ENCODE data around the gene MSRB2. TPM values are rescaled to one million over a fixed set of nuclear protein-coding genes. Genes with fewer than 3 reads are reported as not detected.

MSRB2 gene
- total RNA-seq (14.2 TPM), polyA plus RNA-seq (26.2 TPM)
- long read RNA-seq, donor 1, partial matches to known transcripts = 0 of 2 reads
- long read RNA-seq, donor 1, other reads (novel, unspliced or antisense) = 0 of 2 reads
- long read RNA-seq, donor 2 = 0 reads
- long read RNA-seq, donor 3, transcript MSRB2-201 (5 exons, 1,803 nt) = major isoform, 20 of 22 reads
- long read RNA-seq, donor 3, partial matches to known transcripts = 0 of 22 reads
- long read RNA-seq, donor 3, other reads (novel, unspliced or antisense) = 0 of 22 reads
- long read RNA-seq, donor 4, transcript MSRB2-201 (5 exons, 1,803 nt) = major isoform, 5 of 5 reads
- long read RNA-seq, donor 4, partial matches to known transcripts = 0 of 5 reads
- long read RNA-seq, donor 4, other reads (novel, unspliced or antisense) = 0 of 5 reads
- long read RNA-seq, donor 5, transcript MSRB2-201 (5 exons, 1,803 nt) = major isoform, 33 of 37 reads
- long read RNA-seq, donor 5, partial matches to known transcripts = 0 of 37 reads
- long read RNA-seq, donor 5, other reads (novel, unspliced or antisense) = 0 of 37 reads
- long read RNA-seq, donor 6, transcript MSRB2-201 (5 exons, 1,803 nt) = major isoform, 15 of 16 reads
- long read RNA-seq, donor 6, partial matches to known transcripts = 0 of 16 reads
- long read RNA-seq, donor 6, other reads (novel, unspliced or antisense) = 0 of 16 reads
- long read RNA-seq, donor 7, transcript MSRB2-201 (5 exons, 1,803 nt) = major isoform, 10 of 12 reads
- long read RNA-seq, donor 7, partial matches to known transcripts = 0 of 12 reads
- long read RNA-seq, donor 7, other reads (novel, unspliced or antisense) = 0 of 12 reads
- long read RNA-seq, donor 8, transcript MSRB2-201 (5 exons, 1,803 nt) = major isoform, 11 of 11 reads
- long read RNA-seq, donor 8, partial matches to known transcripts = 0 of 11 reads
- long read RNA-seq, donor 8, other reads (novel, unspliced or antisense) = 0 of 11 reads
- long read RNA-seq, donor 9, transcript MSRB2-201 (5 exons, 1,803 nt) = major isoform, 8 of 10 reads
- long read RNA-seq, donor 9, partial matches to known transcripts = 0 of 10 reads
- long read RNA-seq, donor 9, other reads (novel, unspliced or antisense) = 0 of 10 reads
- long read RNA-seq, donor 10, transcript MSRB2-201 (5 exons, 1,803 nt) = major isoform, 13 of 14 reads
- long read RNA-seq, donor 10, partial matches to known transcripts = 0 of 14 reads
- long read RNA-seq, donor 10, other reads (novel, unspliced or antisense) = 0 of 14 reads

- under 1% methylated on average over 50 of the region's 50 CpGs for WGBS
- H3K4me1 ChIP-seq (ENCODE audit: control insufficient read depth in 2 of 2, insufficient read depth in 2 of 2, low read length in 2 of 2) = peaks cover 8 to 15% of the 10 kb centered on the region in 2 donors
- peak within 1 kb of the TSS; percentile 81 to 84 for H3K4me3 ChIP-seq (ENCODE audit: low read length in 2 of 2)
- no peaks in the 10 kb centered on the region for H3K27me3 ChIP-seq (ENCODE audit: control insufficient read depth in 2 of 2, insufficient read depth in 1 of 2, low read length in 1 of 2)
- DNase-seq (ENCODE audit: low read depth in 6 of 9, low spot score in 9 of 9) = peak; percentile 61 to 90 (median 85)
- no peaks in the 10 kb centered on the region for H3K9me3 ChIP-seq (ENCODE audit: control insufficient read depth in 2 of 2, insufficient read depth in 1 of 2, low read length in 1 of 2)
- H3K36me3 ChIP-seq (ENCODE audit: control insufficient read depth in 2 of 2, insufficient read depth in 2 of 2, low read length in 1 of 2) = no peaks in the 10 kb centered on the region
- H3K27ac ChIP-seq (ENCODE audit: low read depth in 1 of 2, low read length in 1 of 2) = peak within 1 kb of the TSS; percentile 66 to 90
These were observed at the start of gene MSRB2 for GRCh38 chr10:23095404-23095965. TSS of gene MSRB2 (plus strand) at chr10:23095579. CDS start at chr10:23095609, 30 bp downstream.

GRCh38 chr10:23046027-23046426 is 49.4 kb upstream of the MSRB2 start:
- Histone ChIP-seq H3K27me3 (ENCODE audit: control insufficient read depth in 2 of 2, insufficient read depth in 1 of 2, low read length in 1 of 2) (no peaks in the 10 kb centered on the region), H3K4me3 (ENCODE audit: low read length in 2 of 2) (no peak overlapping the region), H3K4me1 (ENCODE audit: control insufficient read depth in 2 of 2, insufficient read depth in 2 of 2, low read length in 2 of 2) (no peaks in the 10 kb centered on the region), H3K36me3 (ENCODE audit: control insufficient read depth in 2 of 2, insufficient read depth in 2 of 2, low read length in 1 of 2) (no peaks in the 10 kb centered on the region), H3K9me3 (ENCODE audit: control insufficient read depth in 2 of 2, insufficient read depth in 1 of 2, low read length in 1 of 2) (no peaks in the 10 kb centered on the region), H3K27ac (ENCODE audit: low read depth in 1 of 2, low read length in 1 of 2) (no peak overlapping the region)
- no peak for DNase-seq (ENCODE audit: low read depth in 6 of 9, low spot score in 9 of 9)
- WGBS = 84% methylated on average over 4 of the region's 4 CpGs

GRCh38 chr10:23047201-23048050 is 48.0 kb upstream of the MSRB2 start:
- Histone ChIP-seq H3K27me3 (ENCODE audit: control insufficient read depth in 2 of 2, insufficient read depth in 1 of 2, low read length in 1 of 2) (no peaks in the 10 kb centered on the region), H3K27ac (ENCODE audit: low read depth in 1 of 2, low read length in 1 of 2) (no peak overlapping the region), H3K4me3 (ENCODE audit: low read length in 2 of 2) (no peak overlapping the region), H3K9me3 (ENCODE audit: control insufficient read depth in 2 of 2, insufficient read depth in 1 of 2, low read length in 1 of 2) (no peaks in the 10 kb centered on the region), H3K4me1 (ENCODE audit: control insufficient read depth in 2 of 2, insufficient read depth in 2 of 2, low read length in 2 of 2) (no peaks in the 10 kb centered on the region), H3K36me3 (ENCODE audit: control insufficient read depth in 2 of 2, insufficient read depth in 2 of 2, low read length in 1 of 2) (no peaks in the 10 kb centered on the region)
- no peak for DNase-seq (ENCODE audit: low read depth in 6 of 9, low spot score in 9 of 9)
- 87% methylated on average over 9 of the region's 9 CpGs for WGBS

DNA sequence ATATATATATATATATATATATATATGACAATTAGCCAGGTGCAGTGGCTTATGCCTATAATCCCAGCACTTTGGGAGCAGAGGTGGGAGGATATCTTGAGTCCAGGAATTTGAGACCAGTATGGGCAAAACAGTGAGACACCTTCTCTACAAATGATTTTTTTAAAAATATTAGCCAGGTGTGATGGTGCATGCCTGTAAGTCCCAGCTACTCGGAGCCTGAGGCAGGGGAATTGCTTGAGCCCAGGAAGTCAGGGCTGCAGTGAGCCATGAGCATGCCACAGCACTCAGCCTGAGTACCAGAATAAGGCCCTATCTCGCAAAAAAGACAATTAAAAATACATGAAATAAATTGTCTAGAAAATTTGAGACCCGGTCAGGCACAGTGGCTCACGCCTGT is 47.2 kb upstream of the MSRB2 start:
- no peak for DNase-seq (ENCODE audit: low read depth in 6 of 9, low spot score in 9 of 9)
- H3K4me3 ChIP-seq (ENCODE audit: low read length in 2 of 2) = no peak overlapping the region
- no peaks in the 10 kb centered on the region for H3K27me3 ChIP-seq (ENCODE audit: control insufficient read depth in 2 of 2, insufficient read depth in 1 of 2, low read length in 1 of 2)
- no peaks in the 10 kb centered on the region for H3K9me3 ChIP-seq (ENCODE audit: control insufficient read depth in 2 of 2, insufficient read depth in 1 of 2, low read length in 1 of 2)
- H3K27ac ChIP-seq (ENCODE audit: low read depth in 1 of 2, low read length in 1 of 2) = no peak overlapping the region
- H3K36me3 ChIP-seq (ENCODE audit: control insufficient read depth in 2 of 2, insufficient read depth in 2 of 2, low read length in 1 of 2) = no peaks in the 10 kb centered on the region
- 97% methylated on average over 4 of the region's 4 CpGs for WGBS
- H3K4me1 ChIP-seq (ENCODE audit: control insufficient read depth in 2 of 2, insufficient read depth in 2 of 2, low read length in 2 of 2) = no peaks in the 10 kb centered on the region

DNA sequence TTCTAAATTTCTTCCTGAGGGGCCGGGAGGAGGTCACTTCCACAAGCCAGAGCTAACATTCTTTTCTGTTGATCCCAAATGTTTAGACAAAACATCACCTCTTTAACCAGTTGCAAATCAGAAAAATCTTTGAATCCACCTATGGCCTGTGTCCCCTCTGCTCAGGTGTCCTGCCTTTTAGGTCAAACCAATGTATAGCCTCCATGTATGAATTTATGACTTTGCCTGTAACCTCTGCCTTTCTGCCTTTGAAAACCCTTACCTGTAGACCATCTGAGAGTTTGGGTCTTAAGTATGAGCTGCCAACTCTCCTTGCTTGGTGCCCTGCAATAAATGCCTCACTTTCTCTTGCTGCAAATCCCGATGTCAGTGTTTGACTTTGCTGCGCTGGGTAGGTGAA is 44.1 kb upstream of the MSRB2 start:
- no peaks in the 10 kb centered on the region for H3K4me1 ChIP-seq (ENCODE audit: control insufficient read depth in 2 of 2, insufficient read depth in 2 of 2, low read length in 2 of 2)
- no peaks in the 10 kb centered on the region for H3K9me3 ChIP-seq (ENCODE audit: control insufficient read depth in 2 of 2, insufficient read depth in 1 of 2, low read length in 1 of 2)
- DNase-seq (ENCODE audit: low read depth in 6 of 9, low spot score in 9 of 9) = no peak
- no peaks in the 10 kb centered on the region for H3K36me3 ChIP-seq (ENCODE audit: control insufficient read depth in 2 of 2, insufficient read depth in 2 of 2, low read length in 1 of 2)
- no peak overlapping the region for H3K4me3 ChIP-seq (ENCODE audit: low read length in 2 of 2)
- no peak overlapping the region for H3K27ac ChIP-seq (ENCODE audit: low read depth in 1 of 2, low read length in 1 of 2)
- 97% methylated on average over 3 of the region's 3 CpGs for WGBS
- H3K27me3 ChIP-seq (ENCODE audit: control insufficient read depth in 2 of 2, insufficient read depth in 1 of 2, low read length in 1 of 2) = no peaks in the 10 kb centered on the region

- Histone ChIP-seq H3K36me3 (ENCODE audit: control insufficient read depth in 2 of 2, insufficient read depth in 2 of 2, low read length in 1 of 2) (no peaks in the 10 kb centered on the region), H3K4me1 (ENCODE audit: control insufficient read depth in 2 of 2, insufficient read depth in 2 of 2, low read length in 2 of 2) (no peaks in the 10 kb centered on the region), H3K9me3 (ENCODE audit: control insufficient read depth in 2 of 2, insufficient read depth in 1 of 2, low read length in 1 of 2) (no peaks in the 10 kb centered on the region), H3K27ac (ENCODE audit: low read depth in 1 of 2, low read length in 1 of 2) (no peak overlapping the region), H3K4me3 (ENCODE audit: low read length in 2 of 2) (no peak overlapping the region), H3K27me3 (ENCODE audit: control insufficient read depth in 2 of 2, insufficient read depth in 1 of 2, low read length in 1 of 2) (no peaks in the 10 kb centered on the region)
- no peak for DNase-seq (ENCODE audit: low read depth in 6 of 9, low spot score in 9 of 9)
- WGBS = 96% methylated on average over 5 of the region's 5 CpGs
These were observed 43.5 kb upstream of the MSRB2 start for GRCh38 chr10:23051855-23052331.

- Histone ChIP-seq H3K27ac (ENCODE audit: low read depth in 1 of 2, low read length in 1 of 2) (peak overlapping the region in 1 of 2 donors; percentile 36), H3K9me3 (ENCODE audit: control insufficient read depth in 2 of 2, insufficient read depth in 1 of 2, low read length in 1 of 2) (no peaks in the 10 kb centered on the region), H3K27me3 (ENCODE audit: control insufficient read depth in 2 of 2, insufficient read depth in 1 of 2, low read length in 1 of 2) (no peaks in the 10 kb centered on the region), H3K4me3 (ENCODE audit: low read length in 2 of 2) (no peak overlapping the region), H3K4me1 (ENCODE audit: control insufficient read depth in 2 of 2, insufficient read depth in 2 of 2, low read length in 2 of 2) (no peaks in the 10 kb centered on the region), H3K36me3 (ENCODE audit: control insufficient read depth in 2 of 2, insufficient read depth in 2 of 2, low read length in 1 of 2) (no peaks in the 10 kb centered on the region)
- WGBS = 93% methylated on average over 1 of the region's 1 CpG
- DNase-seq (ENCODE audit: low read depth in 6 of 9, low spot score in 9 of 9) = no peak
These were observed 42.3 kb upstream of the MSRB2 start for GRCh38 chr10:23053036-23053435.

Data from thymus (tissue), 14 donors.